Erythroblast (primary cell): Measurements from ENCODE around the gene DNAJB11.

Experiments used
- DNase-seq, 2 experiments: peaks; one replicate each; lab custom pipeline; 2025; lab: John Stamatoyannopoulos, UW
- GATA1 ChIP-seq: IDR thresholded peaks from 2 replicates; pipeline ENCODE4 v1.6.1; 2011; ENCODE audit warnings: low read depth, mild to moderate bottlenecking, control low read depth, low read length, moderate library complexity
- POLR2A ChIP-seq: IDR thresholded peaks from 2 replicates; pipeline ENCODE4 v1.6.1; 2011; ENCODE audit warnings: mild to moderate bottlenecking, low read length

The DNAJB11 gene

DNA sequence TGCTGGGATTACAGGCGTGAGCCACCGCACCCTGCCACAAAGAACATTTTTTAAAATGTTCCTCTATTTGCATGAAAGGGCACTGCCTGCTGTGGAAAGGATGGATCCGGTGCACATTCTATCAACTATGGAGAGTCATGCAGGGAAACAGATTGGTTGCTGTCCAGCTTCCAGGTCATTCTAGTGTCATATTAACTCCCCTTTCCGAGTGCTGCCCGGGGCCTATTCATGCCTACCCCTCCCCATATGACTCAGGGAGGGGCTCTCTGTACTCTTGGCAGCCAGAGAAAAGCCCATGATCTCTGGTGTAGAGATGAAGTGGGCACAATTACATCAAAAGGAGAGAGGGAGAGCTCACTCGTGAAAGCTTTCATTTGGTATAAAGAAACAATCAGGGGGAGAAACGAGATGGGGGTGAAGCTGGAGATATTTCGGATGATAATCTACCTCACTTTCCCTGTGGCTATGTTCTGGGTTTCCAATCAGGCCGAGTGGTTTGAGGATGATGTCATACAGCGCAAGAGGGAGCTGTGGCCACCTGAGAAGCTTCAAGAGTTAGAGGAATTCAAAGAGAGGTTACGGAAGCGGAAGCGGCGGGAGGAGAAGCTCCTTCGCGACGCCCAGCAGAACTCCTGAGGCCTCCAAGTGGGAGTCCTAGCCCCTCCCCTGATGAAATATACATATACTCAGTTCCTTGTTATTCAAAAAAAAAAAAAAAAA, 26.2 kb downstream of the DNAJB11 start:
- TF ChIP-seq GATA1 (no peak), POLR2A (no peak)
- peak in 1 of 2 experiments; percentile 31 for DNase-seq

DNA sequence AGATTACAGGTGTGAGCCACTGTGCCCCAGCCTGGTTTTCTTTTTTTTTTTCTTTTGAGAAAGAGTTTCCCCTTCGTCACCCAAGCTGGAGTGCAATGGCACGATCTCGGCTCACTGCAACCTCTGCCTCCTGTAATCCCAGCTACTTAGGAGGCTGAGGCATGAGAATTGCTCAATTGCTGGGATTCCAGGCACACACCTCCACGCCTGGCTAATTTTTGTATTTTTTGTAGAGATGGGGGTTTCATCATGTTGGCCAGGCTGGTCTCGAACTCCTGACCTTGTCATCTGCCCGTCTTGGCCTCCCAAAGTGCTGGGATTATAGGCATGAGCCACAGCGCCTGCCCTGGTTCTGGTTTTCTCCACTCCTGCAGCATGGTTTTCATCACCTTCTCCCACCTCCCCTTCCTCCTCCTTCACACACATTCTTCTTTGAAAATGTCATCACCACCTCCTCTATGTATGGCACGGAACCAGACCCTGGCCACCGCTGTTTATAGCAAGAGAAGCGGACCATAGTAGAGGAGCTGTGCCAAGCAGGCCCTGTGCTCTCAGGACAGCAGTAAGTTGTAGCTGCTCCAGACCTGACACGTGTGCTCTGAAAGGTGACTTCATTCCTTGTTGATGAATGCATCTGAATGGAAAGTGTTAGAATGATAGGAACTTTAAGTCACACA, 27.7 kb downstream of the DNAJB11 start:
- no peak for DNase-seq

GRCh38 chr3:186598794-186599141, 28.2 kb downstream of the DNAJB11 start:
- no peak for DNase-seq
- TF ChIP-seq POLR2A (no peak), GATA1 (no peak)

More for the DNA sequence above, 27.7 kb downstream of the DNAJB11 start:
- TF ChIP-seq GATA1 = no peak
- TF ChIP-seq POLR2A = no peak

- TF ChIP-seq GATA1 (no peak), POLR2A (no peak)
These were observed 28.7 kb downstream of the DNAJB11 start for GRCh38 chr3:186599142-186599784.

DNA sequence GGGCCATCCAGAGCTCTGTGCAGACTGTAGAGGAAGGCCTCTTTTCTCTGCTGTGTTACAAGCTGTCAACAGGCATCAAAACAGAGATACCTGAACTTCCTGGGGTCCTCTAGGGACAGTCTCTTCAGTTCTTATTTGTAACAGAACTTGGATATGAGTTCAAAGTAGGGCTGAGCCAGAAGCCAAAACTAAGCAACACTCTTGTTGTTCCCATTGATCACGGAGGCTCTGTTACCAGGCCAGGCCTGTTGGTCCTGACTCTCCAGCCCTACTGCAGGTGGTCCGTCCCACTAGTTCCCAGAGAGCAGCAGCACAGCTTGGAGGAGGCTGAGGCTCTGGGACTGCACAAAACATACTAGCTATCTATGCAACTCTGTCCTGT, 29.3 kb downstream of the DNAJB11 start:
- TF ChIP-seq POLR2A = no peak
- no peak for TF ChIP-seq GATA1
- no peak for DNase-seq

More at GRCh38 chr3:186599142-186599784, 28.7 kb downstream of the DNAJB11 start:
- no peak for DNase-seq

DNA sequence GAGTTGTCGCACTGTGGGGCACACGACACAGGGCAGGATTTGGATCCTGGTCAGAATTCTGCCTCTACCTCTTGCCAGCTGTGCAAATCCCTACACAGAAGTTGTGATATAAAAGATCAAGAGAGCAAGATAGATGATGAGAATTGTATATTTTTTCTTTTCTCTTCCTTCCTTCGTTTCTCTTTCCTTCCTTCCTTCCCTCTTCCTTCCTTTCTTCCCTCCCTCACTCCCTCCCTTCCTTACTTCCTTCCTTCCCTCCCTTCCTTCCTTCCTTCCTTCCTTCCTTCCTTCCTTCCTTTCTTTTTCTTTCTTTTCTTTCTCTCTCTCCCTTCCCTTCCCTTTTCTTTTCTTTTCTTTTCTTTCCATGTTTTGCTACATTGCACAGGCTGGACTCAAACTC, 30.4 kb downstream of the DNAJB11 start:
- no peak for DNase-seq
- TF ChIP-seq POLR2A = no peak
- no peak for TF ChIP-seq GATA1

DNA sequence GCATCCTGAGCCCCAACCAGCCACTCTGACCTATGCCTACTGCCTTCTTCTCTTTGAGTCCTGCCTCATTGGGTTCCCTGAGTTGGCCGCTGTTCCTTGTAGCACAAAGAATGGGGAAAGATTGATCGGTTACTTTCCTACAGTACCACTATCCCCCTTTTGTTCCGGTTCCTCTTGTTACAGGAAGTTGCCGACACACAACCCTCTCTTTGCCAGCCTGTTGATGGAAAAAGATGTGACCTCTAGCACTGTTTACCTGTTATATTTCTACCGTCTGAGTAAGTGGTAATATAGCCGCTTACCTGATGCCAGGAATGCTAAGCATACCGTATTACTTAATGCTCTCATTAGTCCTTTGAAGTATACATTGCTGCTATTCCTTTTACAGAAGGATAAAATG, 32.6 kb downstream of the DNAJB11 start:
- TF ChIP-seq POLR2A (no peak), GATA1 (no peak)
- DNase-seq = no peak

- TF ChIP-seq POLR2A (no peak), GATA1 (no peak)
These were observed 34.6 kb downstream of the DNAJB11 start for GRCh38 chr3:186605078-186605477.

GRCh38 chr3:186605561-186606545, 35.3 kb downstream of the DNAJB11 start:
- DNase-seq = no peak
- TF ChIP-seq GATA1 (no peak), POLR2A (no peak)

More at GRCh38 chr3:186605078-186605477, 34.6 kb downstream of the DNAJB11 start:
- DNase-seq = no peak

DNA sequence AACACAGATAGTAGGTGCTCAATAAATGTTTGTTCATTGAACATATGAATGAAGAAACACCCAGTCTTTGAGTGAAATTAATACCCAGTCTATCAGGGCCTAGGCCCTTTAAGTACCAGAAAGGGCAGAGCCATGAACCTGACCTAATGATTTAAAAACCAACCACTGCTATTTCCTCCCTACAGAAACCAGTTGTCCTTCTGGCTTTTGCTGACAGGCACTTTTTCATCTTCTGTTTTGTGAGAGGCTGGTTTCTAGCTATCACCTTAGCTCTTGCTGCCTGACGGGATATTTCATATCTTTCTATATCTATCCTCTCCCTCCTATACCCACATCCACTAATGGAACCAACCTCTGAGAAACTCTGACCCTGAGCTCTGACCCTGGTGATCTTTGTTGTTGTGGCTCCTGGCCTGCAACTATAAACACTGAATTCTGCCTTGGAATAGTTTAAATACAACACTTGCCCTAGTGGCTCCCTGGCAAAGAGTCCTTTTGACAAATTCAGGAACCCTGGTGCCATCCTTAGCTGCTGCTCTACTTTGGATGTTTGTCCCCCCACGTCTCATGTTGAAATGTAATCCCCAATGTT, 38.2 kb downstream of the DNAJB11 start:
- TF ChIP-seq POLR2A (no peak), GATA1 (no peak)
- DNase-seq = no peak

GRCh38 chr3:186609247-186609868, 38.8 kb downstream of the DNAJB11 start:
- peak; percentile 21 to 24 for DNase-seq
- TF ChIP-seq GATA1 = no peak
- no peak for TF ChIP-seq POLR2A

DNA sequence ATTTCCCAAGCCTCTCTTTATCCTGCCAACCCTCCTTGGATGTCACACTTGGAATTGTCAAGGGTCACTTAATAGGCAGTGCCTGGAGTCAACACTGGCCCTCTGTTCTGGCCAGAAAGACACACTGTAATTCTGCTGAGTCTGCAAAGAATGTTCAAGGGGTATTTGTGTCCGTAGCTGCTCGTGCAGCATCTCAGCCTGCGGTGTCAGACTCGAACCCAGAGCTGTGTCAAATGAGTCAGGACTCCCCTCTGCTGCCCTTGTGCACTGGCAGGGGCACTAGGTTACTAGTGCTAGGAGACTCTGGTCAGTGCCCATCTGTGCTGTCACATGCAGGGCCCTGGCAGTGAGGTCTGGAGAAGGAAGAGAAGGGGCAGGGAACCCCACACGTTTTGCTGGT, 41.5 kb downstream of the DNAJB11 start:
- TF ChIP-seq POLR2A = no peak
- no peak for TF ChIP-seq GATA1
- DNase-seq = no peak
